ENCODE data around the gene GPRC5D. TPM values are rescaled to one million over a fixed set of nuclear protein-coding genes. Genes with fewer than 3 reads are reported as not detected.

Gene GPRC5D
- total and polyA plus RNA-seq, 9 of the 15 experiments (the other 6 are each of a cell fraction or from before 2014, with no cell fraction given), result 1.0 to 1.1 TPM; not detected in 7

GRCh38 chr12:12990700-12991468 is 38.9 kb upstream of the GPRC5D start:
- Histone ChIP-seq H3K4me3 (no peak overlapping the region), H2AFZ (ENCODE audit: low read depth, low read length) (no peak overlapping the region), H3K36me3 (ENCODE audit: control insufficient read depth, insufficient read depth, low read length) (peaks cover 9% of the 10 kb centered on the region; the same call in 2 of the 3 replicates), H3K4me1 (replicated peaks in 1 of 2; ENCODE audit: control insufficient read depth in 2 of 2, insufficient read depth in 2 of 2, low read length in 2 of 2) (no peaks in the 10 kb centered on the region; a peak in 1 of 5 replicates), H4K20me1 (replicated peaks; ENCODE audit: control insufficient read depth, insufficient read depth, low read length) (no peaks in the 10 kb centered on the region), H3K9me1 (ENCODE audit: control insufficient read depth, insufficient read depth, low read length) (no peaks in the 10 kb centered on the region), H3K79me2 (ENCODE audit: control insufficient read depth, insufficient read depth, low read length) (no peaks in the 10 kb centered on the region), H3K27ac (ENCODE audit: extremely low read depth, low read depth, low read length) (no peak overlapping the region), H3K27me3 (ENCODE audit: control insufficient read depth in 2 of 2, insufficient read depth in 2 of 2, low read length in 2 of 2) (no peaks in the 10 kb centered on the region), H3K4me2 (ENCODE audit: insufficient read depth, low read length) (no peak overlapping the region), H3K9ac (ENCODE audit: insufficient read depth in 1 of 2, low read depth in 2 of 2, low read length in 2 of 2) (no peak overlapping the region), H3K9me3 (replicated peaks; ENCODE audit: control insufficient read depth, insufficient read depth, low read depth, low read length) (no peaks in the 10 kb centered on the region)
- DNase-seq (ENCODE audit: extremely low read depth in 1 of 4, low spot score in 3 of 4) (no peak), FAIRE-seq (no peak), ATAC-seq (no peak)
- BruUV-seq (replicated peaks), result no TSS peak
- in situ Hi-C loops (cut with MboI), result no loop called here
- intact Hi-C loops (cut with micrococcal nuclease), result no loop called here
- WGBS (ENCODE audit: insufficient coverage, low coverage, missing lambda C conversion rate), result 48% methylated on average over 6 of the region's 7 CpGs
- TF ChIP-seq EP300 (IDR thresholded peaks at IDR 0.05; ENCODE audit: low read length) (no peak), ZNF384 (IDR thresholded peaks at IDR 0.05; ENCODE audit: low read depth, low read length) (no peak)
- ChIA-PET CTCF (ENCODE audit: low intra/inter-chr PET ratio) (no interaction called here), POLR2A (no interaction called here)

- no peak for FAIRE-seq
- Histone ChIP-seq H3K9me3 (replicated peaks; ENCODE audit: control insufficient read depth, insufficient read depth, low read depth, low read length) (no peaks in the 10 kb centered on the region), H3K27me3 (ENCODE audit: control insufficient read depth in 2 of 2, insufficient read depth in 2 of 2, low read length in 2 of 2) (no peaks in the 10 kb centered on the region), H3K9me1 (ENCODE audit: control insufficient read depth, insufficient read depth, low read length) (no peaks in the 10 kb centered on the region), H3K36me3 (ENCODE audit: control insufficient read depth, insufficient read depth, low read length) (peaks cover 16% of the 10 kb centered on the region; the same call in 2 of the 3 replicates), H3K27ac (ENCODE audit: extremely low read depth, low read depth, low read length) (no peak overlapping the region), H3K4me2 (ENCODE audit: insufficient read depth, low read length) (no peak overlapping the region), H4K20me1 (replicated peaks; ENCODE audit: control insufficient read depth, insufficient read depth, low read length) (no peaks in the 10 kb centered on the region), H3K79me2 (ENCODE audit: control insufficient read depth, insufficient read depth, low read length) (no peaks in the 10 kb centered on the region), H3K4me3 (no peak overlapping the region), H3K9ac (ENCODE audit: insufficient read depth in 1 of 2, low read depth in 2 of 2, low read length in 2 of 2) (no peak overlapping the region), H3K4me1 (replicated peaks in 1 of 2; ENCODE audit: control insufficient read depth in 2 of 2, insufficient read depth in 2 of 2, low read length in 2 of 2) (no peaks in the 10 kb centered on the region), H2AFZ (ENCODE audit: low read depth, low read length) (no peak overlapping the region)
- WGBS (ENCODE audit: insufficient coverage, low coverage, missing lambda C conversion rate), result 100% methylated on average over 1 of the region's 5 CpGs
- ChIA-PET CTCF (ENCODE audit: low intra/inter-chr PET ratio) (interaction anchor here (0.6 kb wide), 1 partner anchor 12 kb away, joined by 3 read pairs; no protein-coding TSS in a partner anchor), POLR2A (no interaction called here)
- in situ Hi-C loops (cut with MboI) (no loop called here), intact Hi-C loops (cut with micrococcal nuclease) (no loop called here)
- no peak for ATAC-seq
- BruUV-seq (replicated peaks), result no TSS peak
- no peak for DNase-seq (ENCODE audit: extremely low read depth in 1 of 4, low spot score in 3 of 4)
- TF ChIP-seq ZFP30 (CRISPR knock-in tag; IDR thresholded peaks at IDR 0.05; ENCODE audit: borderline replicate concordance), result no peak
- TF ChIP-seq CHD4 (IDR thresholded peaks at IDR 0.05; ENCODE audit: insufficient read depth, insufficient replicate concordance, low read depth, low read length, poor library complexity, severe bottlenecking), result no peak
- TF ChIP-seq DPF2 (IDR thresholded peaks at IDR 0.05), result no peak
- no peak for TF ChIP-seq HMGN3 (IDR thresholded peaks at IDR 0.05; ENCODE audit: borderline replicate concordance, extremely low read depth, insufficient read length, low read depth, low read length)
- no peak for TF ChIP-seq HES1 (IDR thresholded peaks at IDR 0.05; ENCODE audit: low read depth)
- no peak for TF ChIP-seq RAD21 (CRISPR knock-in tag; conservative IDR thresholded peaks at IDR 0.05 in 1 of 2, IDR thresholded peaks at IDR 0.05 in 1 of 2)
- TF ChIP-seq DIDO1 (tag; IDR thresholded peaks at IDR 0.05; ENCODE audit: low read depth), result no peak
- no peak for TF ChIP-seq ATF3 (IDR thresholded peaks at IDR 0.05)
- TF ChIP-seq ATF3 (CRISPR knock-in tag; conservative IDR thresholded peaks at IDR 0.05), result no peak
- no peak for TF ChIP-seq SAP30 (IDR thresholded peaks at IDR 0.05; ENCODE audit: borderline replicate concordance, insufficient read depth, low read depth, low read length, poor library complexity, severe bottlenecking)
- TF ChIP-seq ZZZ3 (IDR thresholded peaks at IDR 0.05), result no peak
- TF ChIP-seq ZNF133 (CRISPR knock-in tag; IDR thresholded peaks at IDR 0.05), result no peak
These were observed 35.5 kb upstream of the GPRC5D start for GRCh38 chr12:12987421-12987820.
